H1 (cell line): ENCODE data around the gene SSBP3. TPM values are rescaled to one million over a fixed set of nuclear protein-coding genes. Genes with fewer than 3 reads are reported as not detected.

Experiments
- CTCF ChIA-PET: fragments of 300-600 bp; sonication (Branson Sonifier 250); formaldehyde crosslinking; loops from one replicate; lab custom pipeline; 2021; ENCODE audit not compliant: partially characterized antibody; lab: Charles Lee
- POLR2A ChIA-PET: fragments of 300-600 bp; sonication (Branson Sonifier 250); formaldehyde crosslinking; loops from one replicate; lab custom pipeline; 2021; ENCODE audit warnings: inconsistent platforms; ENCODE audit not compliant: partially characterized antibody; lab: Charles Lee
- DNase-seq, 2 experiments: peaks; one replicate each; pipeline versions ENCODE4 v3.0.0 to v3.0.0-alpha.2; 2010 to 2022; ENCODE audit warnings: low spot score in 2 of 2, low read depth in 1 of 2, mixed read lengths in 1 of 2
- FAIRE-seq: peaks from 2 replicates; lab custom pipeline; 2011; peaks lifted over from hg19 to GRCh38; lab: Jason Lieb, UNC
- H2AFZ ChIP-seq: 2 replicates; pipeline ENCODE4 v1.8.1; 2012; ENCODE audit warnings: low read length, inconsistent platforms
- H2AK5ac ChIP-seq: 2 replicates; pipeline ENCODE4 v1.6.1; 2013; ENCODE audit warnings: low read depth, low read length
- H2BK120ac ChIP-seq: replicated peaks from 2 replicates; pipeline ENCODE3; 2013; ENCODE audit warnings: low read depth, low read length, inconsistent platforms
- H2BK12ac ChIP-seq: 2 replicates; pipeline ENCODE4 v1.6.1; 2013; ENCODE audit warnings: low read depth, low read length
- H2BK15ac ChIP-seq: 2 replicates; pipeline ENCODE4 v1.6.1; 2013; ENCODE audit warnings: low read length
- H2BK20ac ChIP-seq: 2 replicates; pipeline ENCODE4 v1.6.1; 2013; ENCODE audit warnings: low read length
- H2BK5ac ChIP-seq: 2 replicates; pipeline ENCODE4 v1.6.1; 2013; ENCODE audit warnings: low read depth, low read length
- H3K14ac ChIP-seq: 2 replicates; pipeline ENCODE4 v1.6.1; 2013; ENCODE audit warnings: inconsistent platforms; ENCODE audit not compliant: insufficient read length
- H3K18ac ChIP-seq: 2 replicates; pipeline ENCODE4 v1.6.1; 2013; ENCODE audit warnings: low read length; ENCODE audit errors: extremely low read depth
- H3K23ac ChIP-seq: 2 replicates; pipeline ENCODE4 v1.6.1; 2013; ENCODE audit warnings: inconsistent platforms; ENCODE audit not compliant: insufficient read length
- H3K23me2 ChIP-seq: 2 replicates; pipeline ENCODE4 v1.6.1; 2013; ENCODE audit warnings: low read depth, low read length
- H3K27ac ChIP-seq: 2 replicates; pipeline ENCODE4 v1.6.1; 2011; ENCODE audit warnings: low read depth, low read length, inconsistent platforms
- H3K27me3 ChIP-seq, 4 experiments: replicated peaks in 1 of 4; 1 replicate in 1 of 4; 2 replicates in 3 of 4; pipeline versions ENCODE4 v1.6.1 to v1.8.1; 2011 to 2013; ENCODE audit warnings: low read length in 3 of 4, mild to moderate bottlenecking in 3 of 4, inconsistent platforms in 2 of 4, mixed read lengths in 2 of 4, moderate library complexity in 1 of 4; ENCODE audit not compliant: control insufficient read depth in 3 of 4, insufficient read depth in 3 of 4; ENCODE audit errors: extremely low read depth in 1 of 4
- H3K36me3 ChIP-seq, 4 experiments: 2 replicates each; pipeline versions ENCODE4 v1.6.1 to v1.8.1; 2011 to 2013; ENCODE audit warnings: mild to moderate bottlenecking in 4 of 4, low read length in 3 of 4, moderate library complexity in 2 of 4, control low read depth in 1 of 4, inconsistent platforms in 1 of 4; ENCODE audit not compliant: insufficient read depth in 4 of 4, control insufficient read depth in 2 of 4
- H3K4ac ChIP-seq: replicated peaks from 2 replicates; pipeline ENCODE3; 2013; ENCODE audit warnings: low read length, low read depth, mixed read lengths, inconsistent platforms; ENCODE audit not compliant: insufficient read length
- H3K4me1 ChIP-seq, 4 experiments: replicated peaks in 1 of 4; 1 replicate in 1 of 4; 2 replicates in 3 of 4; pipeline versions ENCODE4 v1.6.1 to v1.8.1; 2011 to 2013; ENCODE audit warnings: low read length in 3 of 4, inconsistent platforms in 2 of 4, mixed read lengths in 1 of 4; ENCODE audit not compliant: insufficient read depth in 4 of 4, control insufficient read depth in 3 of 4
- H3K4me2 ChIP-seq, 2 experiments: 2 replicates each; pipeline versions ENCODE4 v1.6.1 to v1.8.1; 2011 to 2013; ENCODE audit warnings: low read depth in 2 of 2, low read length in 2 of 2, control low read depth in 1 of 2, inconsistent platforms in 1 of 2, mild to moderate bottlenecking in 1 of 2; ENCODE audit not compliant: insufficient read depth in 1 of 2
- H3K4me3 ChIP-seq, 4 experiments: fragments of 200-600, 300-600 bp in 1 of 4; sonication (generic), shearing (Covaris generic), sonication (Bioruptor Twin) in 1 of 4; 2 replicates each; pipeline versions ENCODE4 v1.5.1 to v1.8.1; 2011 to 2016; ENCODE audit warnings: low read length in 4 of 4, low read depth in 3 of 4, control low read depth in 2 of 4, inconsistent platforms in 2 of 4, mild to moderate bottlenecking in 2 of 4, mixed read lengths in 1 of 4, moderate library complexity in 1 of 4; ENCODE audit not compliant: insufficient read depth in 2 of 4; ENCODE audit errors: extremely low read depth in 1 of 4
- H3K56ac ChIP-seq: replicated peaks from 2 replicates; pipeline ENCODE3; 2013; ENCODE audit warnings: low read depth, mild to moderate bottlenecking, mixed read lengths, low read length, inconsistent platforms; ENCODE audit not compliant: insufficient read length
- H3K79me1 ChIP-seq: 2 replicates; pipeline ENCODE4 v1.6.1; 2013; ENCODE audit warnings: low read depth, low read length, control low read depth
- H3K79me2 ChIP-seq, 2 experiments: 2 replicates each; pipeline versions ENCODE4 v1.6.1 to v1.8.1; 2012 to 2013; ENCODE audit warnings: low read length in 2 of 2, mild to moderate bottlenecking in 2 of 2, inconsistent platforms in 1 of 2; ENCODE audit not compliant: insufficient read depth in 2 of 2, control insufficient read depth in 1 of 2
- H3K9ac ChIP-seq, 4 experiments: replicated peaks in 1 of 4; 1 replicate in 1 of 4; 2 replicates in 3 of 4; pipeline versions ENCODE4 v1.6.1 to v1.8.1; 2011 to 2013; ENCODE audit warnings: low read depth in 3 of 4, low read length in 3 of 4, control low read depth in 2 of 4, mild to moderate bottlenecking in 2 of 4, moderate library complexity in 2 of 4, inconsistent platforms in 1 of 4; ENCODE audit errors: extremely low read depth in 1 of 4
- H3K9me3 ChIP-seq, 2 experiments: 2 replicates each; pipeline versions ENCODE4 v1.6.1 to v1.8.1; 2012 to 2013; ENCODE audit warnings: mild to moderate bottlenecking in 2 of 2, moderate library complexity in 2 of 2, control low read depth in 1 of 2, inconsistent platforms in 1 of 2, low read depth in 1 of 2, low read length in 1 of 2, mixed read lengths in 1 of 2; ENCODE audit not compliant: insufficient read depth in 2 of 2
- H4K20me1 ChIP-seq, 2 experiments: replicated peaks in 1 of 2; 2 replicates each; pipeline versions ENCODE3 to v1.8.1; 2011 to 2013; ENCODE audit warnings: inconsistent platforms in 2 of 2, low read length in 2 of 2, mild to moderate bottlenecking in 1 of 2; ENCODE audit not compliant: insufficient read depth in 2 of 2, control insufficient read depth in 1 of 2
- H4K5ac ChIP-seq: 2 replicates; pipeline ENCODE4 v1.6.1; 2013; ENCODE audit warnings: low read length, low read depth, mixed read lengths, inconsistent platforms; ENCODE audit not compliant: insufficient read length
- H4K8ac ChIP-seq: 2 replicates; pipeline ENCODE4 v1.8.0; 2013; ENCODE audit warnings: mild to moderate bottlenecking, moderate library complexity, low read length, inconsistent platforms; ENCODE audit not compliant: insufficient read depth; ENCODE audit errors: extremely low read depth
- H4K91ac ChIP-seq: replicated peaks from 2 replicates; pipeline ENCODE3; 2013; ENCODE audit warnings: low read length, mixed read lengths, inconsistent platforms; ENCODE audit not compliant: insufficient read length
- ATF2 ChIP-seq: IDR thresholded peaks from 2 replicates; pipeline ENCODE4 v1.6.1; 2012; ENCODE audit warnings: low read length, inconsistent platforms
- CEBPB ChIP-seq: IDR thresholded peaks from 2 replicates; pipeline ENCODE4 v1.6.1; 2012; ENCODE audit warnings: low read depth, low read length
- CHD2 ChIP-seq: IDR thresholded peaks from 2 replicates; pipeline ENCODE4 v1.6.1; 2012; ENCODE audit warnings: low read length, improper control_type of control experiment
- EGR1 ChIP-seq: IDR thresholded peaks from 2 replicates; pipeline ENCODE4 v1.6.1; 2011; ENCODE audit warnings: low read depth, low read length, borderline replicate concordance
- RBBP5 ChIP-seq: IDR thresholded peaks from 2 replicates; pipeline ENCODE4 v1.7.1; 2012; ENCODE audit warnings: low read depth, mild to moderate bottlenecking, inconsistent platforms, low read length, moderate library complexity, borderline replicate concordance
- SAP30 ChIP-seq: fragments of 300-600 bp; sonication (generic); IDR thresholded peaks from 2 replicates; pipeline ENCODE4 v1.7.1; 2012; ENCODE audit warnings: low read length, moderate library complexity, mild to moderate bottlenecking, inconsistent platforms; ENCODE audit not compliant: insufficient read depth, insufficient replicate concordance
- SIN3A ChIP-seq, 2 experiments: IDR thresholded peaks in 1 of 2; conservative IDR thresholded peaks in 1 of 2; 2 replicates each; pipeline ENCODE4 v1.6.1; 2011 to 2012; ENCODE audit warnings: low read length in 2 of 2, improper control_type of control experiment in 1 of 2, low read depth in 1 of 2, mild to moderate bottlenecking in 1 of 2
- WGBS, 2 experiments: shearing (Covaris generic) in 1 of 2; methylation state at CpG; one replicate each; pipeline versions ENCODE4 v1.1.6 to v1.1.7; 2013 to 2015; ENCODE audit warnings: low lambda C conversion rate in 2 of 2, mixed read lengths in 2 of 2, inconsistent platforms in 1 of 2, low coverage in 1 of 2, missing lambda C conversion rate in 1 of 2; ENCODE audit not compliant: insufficient replicate concordance in 2 of 2, insufficient coverage in 1 of 2, insufficient read length in 1 of 2; ENCODE audit errors: extremely low coverage in 1 of 2, missing lambda C conversion rate in 1 of 2; 5-methylcytosine and 5-hydroxymethylcytosine counted together
- polyA plus RNA-seq, 7 experiments: library from polyadenylated mRNA; depleted of rRNA in 3 of 7; stranded (reverse) in 5 of 7; unstranded in 2 of 7; fragments of >200 nt in 5 of 7; fragments of 200-250 nt in 2 of 7; gene quantifications; 1 replicate in 5 of 7; 2 replicates in 1 of 7; 4 replicates in 1 of 7; pipeline versions ENCODE4 v1.2.1 to v1.2.3, GENCODE V29; 2011 to 2013; ENCODE audit warnings: missing spikeins in 2 of 7, mixed read lengths in 2 of 7
- total RNA-seq: library from RNA; stranded (reverse); fragmentation: NEBNext Ultra II Directional; extraction: Animal tissue kit (Norgen Biotek cat#: 25700); gene quantifications from 2 replicates; pipeline ENCODE4 v1.2.1, GENCODE V29; 2021

The SSBP3 gene
- total and polyA plus RNA-seq, 2 of the 8 experiments (the other 6 are each of a cell fraction or from before 2014, with no cell fraction given) = 99.7 to 133 TPM

- FAIRE-seq = no peak
- no peak overlapping the region for H3K23ac ChIP-seq
- H2AFZ ChIP-seq = peak overlapping the region; percentile 97
These were observed 206.9 kb downstream of the SSBP3 start for GRCh38 chr1:54199151-54199764.

More at GRCh38 chr1:54199151-54199764, 206.9 kb downstream of the SSBP3 start:
- Histone ChIP-seq H3K9me3 (no peaks in the 10 kb centered on the region), H3K4ac (no peak overlapping the region), H3K27me3 (no peaks in the 10 kb centered on the region), H4K5ac (no peak overlapping the region), H3K36me3 (peaks cover 0 to 10% (median 0%) of the 10 kb centered on the region in 4 experiments; a peak in 3 of 8 replicates), H3K56ac (no peak overlapping the region), H2AK5ac (no peak overlapping the region), H3K4me2 (peak overlapping the region; percentile 83 to 100), H3K4me1 (peaks cover 0 to 13% (median 6%) of the 10 kb centered on the region in 4 experiments; a peak in 6 of 7 replicates), H3K9ac (peak overlapping the region in 3 of 4 experiments; percentile 66 to 93 (median 70); a peak in 6 of 7 replicates), H2BK20ac (no peak overlapping the region), H3K23me2 (peaks cover 9% of the 10 kb centered on the region), H2BK5ac (peak overlapping the region; percentile 45; the same call in 1 of the 2 replicates), H2BK15ac (peak overlapping the region; percentile 2; the same call in 1 of the 2 replicates), H3K4me3 (peak overlapping the region; percentile 91 to 99 (median 96)), H2BK120ac (no peak overlapping the region), H3K79me1 (peaks cover 4% of the 10 kb centered on the region), H4K8ac (peak overlapping the region; percentile 82; the same call in 1 of the 2 replicates), H3K18ac (0 out of 2 replicates have a peak overlapping the region, but pooled peaks have one; percentile 39), H2BK12ac (0 out of 2 replicates have a peak overlapping the region, but pooled peaks have one; percentile 29), H4K91ac (no peak overlapping the region), H3K14ac (no peak overlapping the region), H4K20me1 (no peaks in the 10 kb centered on the region), H3K79me2 (peaks cover 12 to 32% of the 10 kb centered on the region in 2 experiments), H3K27ac (peak overlapping the region; percentile 43)
- TF ChIP-seq RBBP5 (no peak), ATF2 (no peak), SAP30 (peak; percentile 88), CEBPB (peak; percentile 51; the same call in 1 of the 2 replicates), SIN3A (conservative IDR thresholded peaks at IDR 0.05 in 1 of 2, IDR thresholded peaks at IDR 0.05 in 1 of 2; ENCODE audit: low read depth in 1 of 2, low read length in 2 of 2) (peak; percentile 43 to 94; a peak in 2 of 4 replicates), CHD2 (no peak), EGR1 (no peak)
- ChIA-PET POLR2A (interaction anchor here (0.8 to 5.3 kb wide), 17 partner anchors 10 to 291 kb away, joined by 3 to 50 read pairs (median 4); no protein-coding TSS in a partner anchor), CTCF (interaction anchor here (0.6 to 4.0 kb wide), 15 partner anchors 10 to 1066 kb away, joined by 3 to 16 read pairs (median 3); no protein-coding TSS in a partner anchor)
- 28% methylated on average over 17 of the region's 17 CpGs; no CpG with 5 or more reads in 1 of the 2 experiments for WGBS, 2 experiments
- no peak for DNase-seq
